Upper lobe of left lung (tissue), 6 donors: ENCODE measurements around the gene CATSPERD. TPM values are rescaled to one million over a fixed set of nuclear protein-coding genes. Genes with fewer than 3 reads are reported as not detected.

ENCODE experiments used
- ATAC-seq, 2 donors: fragments of 200-7000 bp; cut with Tn5 transposase; one replicate each; pipeline ENCODE4 v1.9.1; 2022; ENCODE audit warnings: mild to moderate bottlenecking in 2 of 2, moderate library complexity in 2 of 2; ENCODE audit not compliant: low FRiP score in 2 of 2
- DNase-seq, 2 donors: peaks; one replicate each; pipeline ENCODE4 v3.0.0-alpha.2; 2019 to 2020
- H3K27ac ChIP-seq, 4 donors: fragments of 200-600 bp; sonication (generic); one replicate each; pipeline ENCODE4 v1.5.1; 2016 to 2019
- H3K27me3 ChIP-seq, 4 donors: fragments of 200-600 bp; sonication (generic); one replicate each; pipeline ENCODE4 v1.5.1; 2017 to 2019
- H3K36me3 ChIP-seq, 4 donors: fragments of 200-600 bp; sonication (generic); one replicate each; pipeline ENCODE4 v1.5.1; 2016 to 2019
- H3K4me1 ChIP-seq, 4 donors: fragments of 200-600 bp; sonication (generic); one replicate each; pipeline ENCODE4 v1.5.1; 2018 to 2019
- H3K4me3 ChIP-seq, 4 donors: fragments of 200-600 bp; sonication (generic); one replicate each; pipeline ENCODE4 v1.5.1; 2017 to 2019; ENCODE audit warnings: mild to moderate bottlenecking in 2 of 4, moderate library complexity in 1 of 4
- H3K9me3 ChIP-seq, 4 donors: fragments of 200-600 bp; sonication (generic); one replicate each; pipeline ENCODE4 v1.5.1; 2018 to 2019
- CTCF ChIP-seq, 6 experiments: fragments of 450-650 bp in 4 of 6; fragments of 200-600 bp in 2 of 6; sonication (generic) in 2 of 6; IDR thresholded peaks; one replicate each; pipeline ENCODE4 v1.5.1; 2016 to 2019; ENCODE audit warnings: antibody characterized with exemption in 6 of 6
- EP300 ChIP-seq, 4 donors: sonication (generic); formaldehyde crosslinking; IDR thresholded peaks; one replicate each; pipeline ENCODE4 v1.5.1; 2017; ENCODE audit warnings: antibody characterized with exemption in 4 of 4, control low read depth in 2 of 4
- POLR2A ChIP-seq, 4 donors: fragments of 450-650 bp; IDR thresholded peaks; one replicate each; pipeline ENCODE4 v1.5.1; 2016 to 2017; ENCODE audit warnings: antibody characterized with exemption in 4 of 4, mild to moderate bottlenecking in 2 of 4
- POLR2AphosphoS5 ChIP-seq, 2 donors: sonication (generic); formaldehyde crosslinking; IDR thresholded peaks; one replicate each; pipeline ENCODE4 v1.5.1; 2017; ENCODE audit warnings: antibody characterized with exemption in 2 of 2
- WGBS, 2 donors: methylation state at CpG; one replicate each; pipeline ENCODE4 v1.1.5; 2017 to 2018; 5-methylcytosine and 5-hydroxymethylcytosine counted together
- total RNA-seq, 6 donors: library from RNA; depleted of rRNA in 4 of 6; stranded (reverse); fragments of >200 nt in 4 of 6; gene quantifications; one replicate each; pipeline versions ENCODE4 v1.1.0 to v1.2.1, GENCODE V29; 2016 to 2021
- donor health status: DM: no; HTN: no; CAD: no; lungs with moderate emphysema.
- donor health status: DM: no; HTN: yes; CAD: no; lungs with severe emphysema.

The CATSPERD gene
- total RNA-seq, 6 donors from 2014 or later, result 1.1 to 5.9 (median 1.7) TPM; not detected in 3

- DNase-seq, result no peak
- 91 to 96% methylated on average over 4 of the region's 4 CpGs for WGBS, 2 donors
- Histone ChIP-seq H3K36me3 (no peaks in the 10 kb centered on the region), H3K9me3 (no peaks in the 10 kb centered on the region), H3K27me3 (no peaks in the 10 kb centered on the region), H3K4me1 (peaks cover 0 to under 1% (median 0%) of the 10 kb centered on the region in 4 donors), H3K27ac (no peak overlapping the region), H3K4me3 (no peak overlapping the region)
- no peak for TF ChIP-seq POLR2AphosphoS5 (IDR thresholded peaks at IDR 0.05)
- no peak for TF ChIP-seq EP300 (IDR thresholded peaks at IDR 0.05)
- TF ChIP-seq POLR2A (IDR thresholded peaks at IDR 0.05), result no peak
- no peak for TF ChIP-seq CTCF (IDR thresholded peaks at IDR 0.05)
- no peak for ATAC-seq
Measured at GRCh38 chr19:5811117-5811516, 90.7 kb downstream of the CATSPERD start.

GRCh38 chr19:5814123-5814851 is 93.8 kb downstream of the CATSPERD start:
- ATAC-seq (peak; percentile 7 to 8), DNase-seq (no peak)
- Histone ChIP-seq H3K27me3 (no peaks in the 10 kb centered on the region), H3K9me3 (no peaks in the 10 kb centered on the region), H3K36me3 (no peaks in the 10 kb centered on the region), H3K4me3 (no peak overlapping the region), H3K27ac (no peak overlapping the region), H3K4me1 (no peaks in the 10 kb centered on the region)
- no peak for TF ChIP-seq CTCF (IDR thresholded peaks at IDR 0.05)
- TF ChIP-seq POLR2AphosphoS5 (IDR thresholded peaks at IDR 0.05), result no peak
- 70 to 85% methylated on average over 6 to 9 of the region's 9 CpGs for WGBS, 2 donors

- no peaks in the 10 kb centered on the region for H3K36me3 ChIP-seq
- DNase-seq, result no peak
- H3K27ac ChIP-seq, result no peak overlapping the region
- H3K4me3 ChIP-seq, result no peak overlapping the region
- H3K9me3 ChIP-seq, result no peaks in the 10 kb centered on the region
- 52 to 70% methylated on average over 6 to 11 of the region's 11 CpGs for WGBS, 2 donors
- no peaks in the 10 kb centered on the region for H3K27me3 ChIP-seq
- ATAC-seq, result peak; percentile 11 to 16
- no peaks in the 10 kb centered on the region for H3K4me1 ChIP-seq
- TF ChIP-seq EP300 (IDR thresholded peaks at IDR 0.05), result no peak
- no peak for TF ChIP-seq POLR2A (IDR thresholded peaks at IDR 0.05)
- no peak for TF ChIP-seq POLR2AphosphoS5 (IDR thresholded peaks at IDR 0.05)
- no peak for TF ChIP-seq CTCF (IDR thresholded peaks at IDR 0.05)
Measured at GRCh38 chr19:5814852-5815246, 94.4 kb downstream of the CATSPERD start.

GRCh38 chr19:5817218-5817617 is 96.8 kb downstream of the CATSPERD start:
- no peak overlapping the region for H3K4me3 ChIP-seq
- WGBS, 2 donors, result 93 to 94% methylated on average over 2 of the region's 2 CpGs
- H3K27me3 ChIP-seq, result no peaks in the 10 kb centered on the region
- DNase-seq (no peak), ATAC-seq (no peak)
- peaks cover 0 to 6% (median 1%) of the 10 kb centered on the region in 4 donors for H3K4me1 ChIP-seq
- H3K36me3 ChIP-seq, result no peaks in the 10 kb centered on the region
- H3K9me3 ChIP-seq, result no peaks in the 10 kb centered on the region
- TF ChIP-seq POLR2A (IDR thresholded peaks at IDR 0.05) (no peak), CTCF (IDR thresholded peaks at IDR 0.05) (no peak), POLR2AphosphoS5 (IDR thresholded peaks at IDR 0.05) (no peak), EP300 (IDR thresholded peaks at IDR 0.05) (no peak)
- no peak overlapping the region for H3K27ac ChIP-seq

- Histone ChIP-seq H3K27ac (no peak overlapping the region), H3K4me1 (peaks cover 0 to 9% (median 2%) of the 10 kb centered on the region in 4 donors), H3K36me3 (no peaks in the 10 kb centered on the region), H3K4me3 (no peak overlapping the region), H3K9me3 (no peaks in the 10 kb centered on the region), H3K27me3 (no peaks in the 10 kb centered on the region)
- no peak for DNase-seq
- no peak for ATAC-seq
- TF ChIP-seq POLR2AphosphoS5 (IDR thresholded peaks at IDR 0.05), result no peak
- no peak for TF ChIP-seq EP300 (IDR thresholded peaks at IDR 0.05)
- no peak for TF ChIP-seq CTCF (IDR thresholded peaks at IDR 0.05)
- TF ChIP-seq POLR2A (IDR thresholded peaks at IDR 0.05), result no peak
- WGBS, 2 donors, result 82% methylated on average over 10 of the region's 10 CpGs; no CpG with 5 or more reads in 1 of the 2 donors
Measured at GRCh38 chr19:5818594-5818993, 98.2 kb downstream of the CATSPERD start.
